ENCODE results near the gene TXNDC16. TPM values are rescaled to one million over a fixed set of nuclear protein-coding genes. Genes with fewer than 3 reads are reported as not detected.

Gene TXNDC16
- total RNA-seq, 1 experiment from 2014 or later, result 13.2 TPM

DNA sequence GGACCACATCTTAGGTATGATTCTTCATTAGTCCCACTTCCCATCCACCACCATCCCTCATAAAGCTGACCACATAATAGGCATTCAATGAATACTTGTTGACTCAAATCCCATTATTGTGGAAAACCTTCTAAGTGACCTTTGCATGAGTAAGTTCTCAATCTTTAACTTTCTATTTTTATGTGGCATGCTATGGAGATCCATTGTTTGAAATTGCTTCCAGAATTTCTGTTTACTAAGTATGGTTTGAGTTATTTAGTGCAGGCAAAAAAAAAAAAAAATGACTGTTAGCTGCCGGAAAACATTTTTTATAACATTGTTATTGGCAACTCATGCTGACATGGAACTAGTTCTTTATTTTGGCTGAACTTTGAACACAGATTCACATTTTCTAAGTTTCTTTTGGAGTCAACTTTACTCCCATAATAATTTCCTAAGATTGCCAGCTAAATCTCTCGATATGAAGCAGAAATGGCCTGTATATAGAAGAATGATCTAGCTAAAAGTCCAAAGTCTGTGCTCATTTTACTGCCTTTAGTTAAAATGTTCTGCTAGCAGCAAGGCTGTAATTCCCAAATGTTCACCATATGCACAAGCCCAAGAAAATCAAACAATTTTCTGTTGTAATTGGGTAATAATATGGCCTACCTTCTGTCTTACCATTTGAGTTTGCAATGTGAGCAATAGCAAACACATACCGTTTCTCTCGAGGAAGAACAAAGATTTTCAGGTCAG, 160.3 kb downstream of the TXNDC16 start:
- Histone ChIP-seq H4K20me1 (ENCODE audit: control insufficient read depth, insufficient read depth, insufficient read length) (no peaks in the 10 kb centered on the region), H2BK5ac (ENCODE audit: insufficient read length, low read length) (no peak overlapping the region), H2BK15ac (ENCODE audit: low read depth, low read length) (no peak overlapping the region), H3K9me3 (ENCODE audit: control insufficient read depth, low read depth, low read length) (no peaks in the 10 kb centered on the region), H3K23me2 (ENCODE audit: insufficient read length, low read depth, low read length, poor library complexity, severe bottlenecking) (no peaks in the 10 kb centered on the region), H3K56ac (ENCODE audit: insufficient read length, low read depth, low read length) (no peak overlapping the region), H2BK120ac (ENCODE audit: low read depth, low read length, poor library complexity, severe bottlenecking) (no peak overlapping the region), H3K14ac (ENCODE audit: insufficient read depth, low read length) (no peak overlapping the region), H4K5ac (ENCODE audit: insufficient read length, low read depth, low read length) (no peak overlapping the region), H3K23ac (ENCODE audit: insufficient read length, low read depth, low read length) (no peak overlapping the region), H3T11ph (ENCODE audit: low read length) (no peak overlapping the region), H3K27me3 (ENCODE audit: insufficient read depth, low read length) (no peaks in the 10 kb centered on the region), H4K91ac (ENCODE audit: insufficient read length, low read depth, low read length) (no peak overlapping the region), H2AK5ac (ENCODE audit: insufficient read length, low read length) (no peak overlapping the region), H2AFZ (ENCODE audit: low read length) (no peak overlapping the region), H4K8ac (replicated peaks; ENCODE audit: insufficient read length, low read depth, low read length) (no peak overlapping the region), H2BK20ac (ENCODE audit: low read depth, low read length, poor library complexity, severe bottlenecking) (no peak overlapping the region), H2BK12ac (ENCODE audit: insufficient read length, low read depth, low read length) (no peak overlapping the region), H3K4ac (ENCODE audit: low read depth, low read length) (no peak overlapping the region), H3K4me1 (ENCODE audit: insufficient read depth, low read length) (no peaks in the 10 kb centered on the region), H3K79me2 (ENCODE audit: insufficient read depth, low read length) (no peaks in the 10 kb centered on the region), H3K9ac (ENCODE audit: extremely low read depth, insufficient read length, low read length) (no peak overlapping the region), H3K27ac (ENCODE audit: insufficient read length, low read depth, low read length) (no peak overlapping the region), H3K18ac (ENCODE audit: insufficient read length, low read depth, low read length) (no peak overlapping the region), H3K79me1 (ENCODE audit: insufficient read depth, low read depth, low read length, poor library complexity, severe bottlenecking) (no peaks in the 10 kb centered on the region), H3K4me2 (ENCODE audit: insufficient read depth, insufficient read length, low read length) (no peak overlapping the region)
- Mint-ChIP-seq H3K4me1 (0 out of 4 replicates have a peak, but pooled peaks cover 0 to 3% of the 10 kb centered on the region in 2 experiments), H3K36me3 (ENCODE audit: insufficient read depth in 1 of 3, low read depth in 3 of 3) (peaks cover 0 to 3% (median 0%) of the 10 kb centered on the region in 3 experiments; a peak in 1 of 7 replicates), H3K27ac (no peak overlapping the region), H3K27me3 (ENCODE audit: low read depth) (no peaks in the 10 kb centered on the region), H3K4me3 (no peak overlapping the region), H3K9me3 (peaks cover 2 to 6% of the 10 kb centered on the region in 2 experiments; a peak in 3 of 5 replicates)
- DNase-seq, result no peak
- TF ChIP-seq, protein P1, sequence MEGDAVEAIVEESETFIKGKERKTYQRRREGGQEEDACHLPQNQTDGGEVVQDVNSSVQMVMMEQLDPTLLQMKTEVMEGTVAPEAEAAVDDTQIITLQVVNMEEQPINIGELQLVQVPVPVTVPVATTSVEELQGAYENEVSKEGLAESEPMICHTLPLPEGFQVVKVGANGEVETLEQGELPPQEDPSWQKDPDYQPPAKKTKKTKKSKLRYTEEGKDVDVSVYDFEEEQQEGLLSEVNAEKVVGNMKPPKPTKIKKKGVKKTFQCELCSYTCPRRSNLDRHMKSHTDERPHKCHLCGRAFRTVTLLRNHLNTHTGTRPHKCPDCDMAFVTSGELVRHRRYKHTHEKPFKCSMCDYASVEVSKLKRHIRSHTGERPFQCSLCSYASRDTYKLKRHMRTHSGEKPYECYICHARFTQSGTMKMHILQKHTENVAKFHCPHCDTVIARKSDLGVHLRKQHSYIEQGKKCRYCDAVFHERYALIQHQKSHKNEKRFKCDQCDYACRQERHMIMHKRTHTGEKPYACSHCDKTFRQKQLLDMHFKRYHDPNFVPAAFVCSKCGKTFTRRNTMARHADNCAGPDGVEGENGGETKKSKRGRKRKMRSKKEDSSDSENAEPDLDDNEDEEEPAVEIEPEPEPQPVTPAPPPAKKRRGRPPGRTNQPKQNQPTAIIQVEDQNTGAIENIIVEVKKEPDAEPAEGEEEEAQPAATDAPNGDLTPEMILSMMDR (conservative IDR thresholded peaks at IDR 0.05), result no peak
- WGBS (ENCODE audit: extremely low coverage, insufficient read length, low lambda C conversion rate), result no CpG with 5 or more reads among the region's 4 CpGs

Other genes with a start within 250 kb of the TXNDC16 start
- gene PTGER2, start 238.2 kb downstream of the TXNDC16 start, total RNA-seq (2021), result 0.68 and 1.0 TPM in 2 replicates
- gene GPR137C, start 331 bp upstream of the TXNDC16 start, total RNA-seq (2021), result 4.2 and 4.3 TPM in 2 replicates
- gene ERO1A, start 143.1 kb upstream of the TXNDC16 start, total RNA-seq (2021), result 37.1 and 41.5 TPM in 2 replicates
- 98.1 and 103 TPM in 2 replicates for gene PSMC6, start 154.7 kb upstream of the TXNDC16 start, total RNA-seq (2021)
- gene STYX, start 177.7 kb upstream of the TXNDC16 start, total RNA-seq (2021), result 24.0 and 26.9 TPM in 2 replicates
- 49.0 and 51.5 TPM in 2 replicates for gene GNPNAT1, start 239.1 kb upstream of the TXNDC16 start, total RNA-seq (2021)

Measured in H9 (cell line).